HepG2 (cell line): Measurements from ENCODE around the gene ARHGEF16. TPM values are rescaled to one million over a fixed set of nuclear protein-coding genes. Genes with fewer than 3 reads are reported as not detected.

Experiments used
- CREM ChIP-seq, 2 experiments: sonication (generic) in 1 of 2; formaldehyde crosslinking in 1 of 2; IDR thresholded peaks; 2 replicates each; pipeline versions ENCODE4 v1.4.0 to v1.6.1; 2016 to 2020; ENCODE audit warnings: antibody characterized with exemption in 1 of 2, mild to moderate bottlenecking in 1 of 2, missing genetic modification reagents in 1 of 2
- DPF2 ChIP-seq: sonication (generic); formaldehyde crosslinking; IDR thresholded peaks from 2 replicates; pipeline ENCODE4 v1.4.0; 2020; ENCODE audit warnings: mild to moderate bottlenecking, low read depth, missing genetic modification reagents, borderline replicate concordance
- ETS1 ChIP-seq: sonication (generic); formaldehyde crosslinking; IDR thresholded peaks from 2 replicates; pipeline ENCODE4 v1.4.0; 2020; ENCODE audit warnings: missing genetic modification reagents
- FLYWCH1 ChIP-seq: sonication (generic); formaldehyde crosslinking; IDR thresholded peaks from 2 replicates; pipeline ENCODE4 v1.8.1; 2023; ENCODE audit warnings: mild to moderate bottlenecking, missing genetic modification reagents
- HINFP ChIP-seq: sonication (generic); formaldehyde crosslinking; IDR thresholded peaks from 2 replicates; pipeline ENCODE4 v1.4.0; 2020; ENCODE audit warnings: low read depth, mild to moderate bottlenecking, missing genetic modification reagents
- HOXA3 ChIP-seq: sonication (generic); formaldehyde crosslinking; IDR thresholded peaks from 2 replicates; pipeline ENCODE4 v1.5.0; 2020; ENCODE audit warnings: missing genetic modification reagents
- PITX1 ChIP-seq: sonication (generic); formaldehyde crosslinking; IDR thresholded peaks from 2 replicates; pipeline ENCODE4 v1.5.1; 2020; ENCODE audit warnings: mild to moderate bottlenecking, missing genetic modification reagents
- POLR2AphosphoS2 ChIP-seq: IDR thresholded peaks from 2 replicates; pipeline ENCODE4 v1.6.1; 2011; ENCODE audit warnings: low read depth, low read length, improper control_type of control experiment
- RERE ChIP-seq: IDR thresholded peaks from 2 replicates; pipeline ENCODE4 v1.6.1; 2016; ENCODE audit warnings: low read depth, missing genetic modification reagents, missing compliant biosample characterization
- SIX4 ChIP-seq: sonication (generic); formaldehyde crosslinking; IDR thresholded peaks from 2 replicates; pipeline ENCODE4 v1.4.0; 2020; ENCODE audit warnings: missing genetic modification reagents
- SOX13 ChIP-seq, 3 experiments: fragments of 450-650 bp in 1 of 3; sonication (generic) in 1 of 3; formaldehyde crosslinking in 1 of 3; IDR thresholded peaks in 2 of 3; conservative IDR thresholded peaks in 1 of 3; 2 replicates each; pipeline versions ENCODE4 v1.5.0 to v1.6.1; 2016 to 2020; ENCODE audit warnings: antibody characterized with exemption in 1 of 3, mild to moderate bottlenecking in 1 of 3, missing compliant biosample characterization in 1 of 3, missing genetic modification reagents in 1 of 3, moderate library complexity in 1 of 3
- TCF7 ChIP-seq: sonication (generic); IDR thresholded peaks from 2 replicates; pipeline ENCODE4 v1.6.1; 2016; ENCODE audit warnings: antibody characterized with exemption, low read depth
- THAP8 ChIP-seq: sonication (generic); formaldehyde crosslinking; IDR thresholded peaks from 2 replicates; pipeline ENCODE4 v1.5.1; 2020; ENCODE audit warnings: missing genetic modification reagents, mild to moderate bottlenecking, borderline replicate concordance
- ZFY ChIP-seq: sonication (generic); formaldehyde crosslinking; IDR thresholded peaks from 2 replicates; pipeline ENCODE4 v1.4.0; 2020; ENCODE audit warnings: missing genetic modification reagents
- ZNF224 ChIP-seq: sonication (generic); formaldehyde crosslinking; IDR thresholded peaks from 2 replicates; pipeline ENCODE4 v1.5.0; 2020; ENCODE audit warnings: mild to moderate bottlenecking, missing genetic modification reagents
- ZNF256 ChIP-seq: sonication (generic); formaldehyde crosslinking; conservative IDR thresholded peaks from 2 replicates; pipeline ENCODE4 v1.4.0; 2020; ENCODE audit warnings: missing genetic modification reagents
- ZNF513 ChIP-seq: sonication (generic); formaldehyde crosslinking; conservative IDR thresholded peaks from 2 replicates; pipeline ENCODE4 v1.5.0; 2020; ENCODE audit warnings: missing genetic modification reagents
- ZNF580 ChIP-seq: IDR thresholded peaks from 2 replicates; pipeline ENCODE4 v1.6.1; 2016; ENCODE audit warnings: low read depth, borderline replicate concordance
- ZNF788 ChIP-seq: sonication (generic); formaldehyde crosslinking; IDR thresholded peaks from 2 replicates; pipeline ENCODE4 v1.5.0; 2020; ENCODE audit warnings: mild to moderate bottlenecking, missing genetic modification reagents, borderline replicate concordance
- polyA plus RNA-seq, 8 experiments: library from polyadenylated mRNA; depleted of rRNA in 3 of 8; stranded (reverse) in 7 of 8; unstranded in 1 of 8; fragments of >200 nt; fragmentation: Illumina TruSeq in 4 of 8; extraction: Trizol in 4 of 8; gene quantifications; 2 replicates each; pipeline versions ENCODE4 v1.2.1 to v1.2.3, GENCODE V29; 2011 to 2016; ENCODE audit warnings: low read depth in 4 of 8, missing spikeins in 1 of 8, mixed read lengths in 1 of 8; ENCODE audit not compliant: insufficient read depth in 1 of 8
- total RNA-seq, 5 experiments: library from RNA; depleted of rRNA; stranded (reverse); fragments of >200 nt; fragmentation: Illumina TruSeq; extraction: Trizol; gene quantifications; 2 replicates each; pipeline ENCODE4 v1.2.3, GENCODE V29; 2016; ENCODE audit warnings: low read depth in 1 of 5

ARHGEF16 gene
- total and polyA plus RNA-seq, 2 of the 13 experiments (the other 11 are each of a cell fraction or from before 2014, with no cell fraction given), result 20.3 to 39.9 TPM

- no peak for TF ChIP-seq ZNF224 (CRISPR knock-in tag)
- peak; percentile 73 for TF ChIP-seq HOXA3 (CRISPR knock-in tag)
- TF ChIP-seq ETS1 (CRISPR knock-in tag), result no peak
- TF ChIP-seq ZFY (CRISPR knock-in tag), result peak; percentile 34; the same call in 1 of the 2 replicates
- TF ChIP-seq ZNF788 (CRISPR knock-in tag), result no peak; the same call in 1 of the 2 replicates
- TF ChIP-seq FLYWCH1, result no peak
- no peak for TF ChIP-seq THAP8
- no peak for TF ChIP-seq ZNF256 (CRISPR knock-in tag)
- TF ChIP-seq RERE (CRISPR knock-in tag), result no peak
- TF ChIP-seq TCF7, result no peak
- TF ChIP-seq POLR2AphosphoS2, result no peak; the same call in 1 of the 2 replicates
- TF ChIP-seq SOX13 (IDR thresholded peaks at IDR 0.05), result no peak
- 0 out of 4 replicates have a peak, but pooled peaks of 1 of the 2 experiments have one; percentile 12 for TF ChIP-seq SOX13 (CRISPR knock-in tag; conservative IDR thresholded peaks at IDR 0.05 in 1 of 2, IDR thresholded peaks at IDR 0.05 in 1 of 2)
- TF ChIP-seq PITX1 (CRISPR knock-in tag), result no peak
- TF ChIP-seq DPF2 (CRISPR knock-in tag), result no peak
- TF ChIP-seq CREM (IDR thresholded peaks at IDR 0.05), result no peak
- TF ChIP-seq CREM (CRISPR knock-in tag; IDR thresholded peaks at IDR 0.05), result no peak
- TF ChIP-seq ZNF513, result no peak
- TF ChIP-seq SIX4, result no peak
- no peak for TF ChIP-seq ZNF580
- TF ChIP-seq HINFP, result no peak
Observed at GRCh38 chr1:3480369-3480719, 25.9 kb downstream of the ARHGEF16 start (continued).
